ENCODE data around the gene ZNF746.
A peak's percentile ranks its signal among the peaks of the same experiment; 100 is the strongest.

Gene ZNF746

DNA sequence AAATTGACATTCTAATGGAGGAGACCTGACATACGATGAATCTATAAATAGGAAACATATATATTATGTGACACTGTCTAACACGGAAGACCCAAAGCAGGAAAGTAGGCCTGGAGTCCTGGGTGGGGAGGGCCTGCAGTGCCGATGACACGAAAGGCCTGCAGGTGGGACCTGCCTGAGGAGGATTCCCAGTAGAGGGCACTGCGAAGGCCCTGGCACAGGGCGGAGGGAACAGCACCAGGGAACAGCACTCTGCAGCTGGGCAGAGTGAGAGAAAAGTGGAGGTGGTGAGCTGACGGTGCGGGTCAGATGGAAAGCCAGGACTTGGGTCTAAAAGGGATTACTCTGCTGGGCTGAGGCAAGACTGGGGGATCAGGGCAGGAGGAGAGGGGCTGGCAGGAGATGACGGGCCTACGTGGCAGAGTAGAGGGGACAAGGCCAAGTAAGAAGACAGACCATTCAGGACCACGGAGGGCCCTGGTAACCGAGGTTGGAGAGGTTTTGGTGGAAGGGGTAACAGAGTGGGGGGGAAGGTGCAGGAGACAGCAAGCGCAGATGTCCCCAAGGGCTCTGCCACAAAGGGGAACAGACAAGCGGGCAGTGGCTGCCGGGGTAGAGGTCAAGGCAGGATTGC lies 8.1 kb downstream of the ZNF746 start:
- no peak for DNase-seq

DNA sequence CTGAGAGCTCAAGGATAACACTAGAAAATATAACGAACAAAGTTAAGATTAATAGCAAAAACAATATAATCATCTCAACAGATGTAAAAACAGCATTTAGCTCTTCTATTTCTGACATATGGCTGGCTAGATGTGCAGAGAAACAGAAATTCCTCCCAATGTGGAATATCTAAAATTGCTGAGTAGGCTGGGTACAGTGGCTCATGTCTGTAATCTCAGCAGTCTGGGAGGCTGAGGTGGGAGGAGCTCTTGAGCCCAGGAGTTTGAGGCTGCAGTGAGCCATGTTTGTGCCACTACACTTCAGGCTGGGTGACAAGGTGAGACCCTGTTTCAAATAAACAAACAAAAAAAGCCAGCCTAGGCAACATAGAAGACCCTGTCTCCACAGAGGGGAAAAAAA lies 18.0 kb downstream of the ZNF746 start:
- no peak for DNase-seq

DNA sequence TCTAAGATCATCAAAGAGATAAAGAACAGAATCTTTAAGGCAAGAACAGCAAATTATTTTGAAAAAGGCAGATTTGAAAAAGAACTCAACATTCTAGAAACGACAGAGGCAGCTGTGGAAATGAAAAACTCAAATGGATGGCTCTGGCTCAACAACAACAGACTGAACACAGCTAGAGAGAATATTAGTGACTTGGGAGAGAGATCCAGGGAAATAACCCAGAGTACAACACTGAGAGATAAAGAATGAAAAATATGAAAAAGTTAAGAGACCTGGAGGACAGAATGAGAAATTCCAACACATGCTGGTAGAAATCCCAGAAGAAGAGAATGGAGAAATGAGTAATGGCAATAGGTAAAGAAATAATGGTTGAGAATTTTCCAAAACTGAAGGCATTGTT lies 18.9 kb downstream of the ZNF746 start:
- no peak for DNase-seq

DNA sequence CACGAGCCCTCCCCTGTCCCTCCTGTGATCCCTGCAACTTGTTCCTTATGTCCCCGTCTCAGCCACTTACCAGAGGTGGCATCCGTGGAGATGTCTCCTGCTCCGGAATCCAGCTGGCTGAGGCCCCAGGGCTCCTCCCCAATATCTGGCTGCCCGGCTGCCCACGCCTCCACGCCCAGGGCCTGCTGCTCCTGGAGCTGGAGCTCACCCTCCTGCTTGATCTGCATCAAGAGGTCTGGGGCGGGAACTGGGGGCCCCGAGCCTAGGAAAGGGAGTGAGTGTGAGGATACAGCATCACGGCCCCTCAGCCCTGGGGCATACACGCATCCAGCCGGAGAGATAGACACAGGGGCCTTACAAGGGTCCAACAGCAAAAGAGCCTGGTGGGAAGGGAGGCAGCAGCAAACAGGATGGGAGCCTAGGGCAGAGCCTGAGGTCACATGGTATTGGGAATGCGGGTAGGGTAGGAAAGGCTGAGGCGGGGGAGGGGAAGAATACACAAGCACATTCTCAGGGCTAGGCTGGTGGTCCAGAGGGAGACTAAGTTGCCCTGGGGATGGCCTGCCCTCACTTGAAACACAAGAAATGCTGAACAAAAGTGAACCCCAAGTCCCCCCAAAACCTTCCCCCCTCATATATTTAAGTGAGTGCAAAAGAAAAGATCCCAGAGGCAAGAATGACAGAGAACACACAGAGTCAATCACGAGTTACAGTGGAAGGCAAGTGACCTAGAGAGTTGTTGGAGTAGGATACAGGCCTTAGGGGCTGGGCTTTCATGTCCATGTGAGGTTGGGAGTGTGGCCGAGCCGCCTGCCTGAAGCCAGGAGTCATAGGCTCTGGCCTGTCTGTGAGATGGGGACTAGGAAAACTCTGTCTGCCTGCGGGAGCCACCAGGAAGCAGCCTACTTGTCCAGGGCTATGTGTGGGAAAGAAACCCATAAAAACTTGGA lies 19.8 kb downstream of the ZNF746 start:
- DNase-seq, result no peak

DNA sequence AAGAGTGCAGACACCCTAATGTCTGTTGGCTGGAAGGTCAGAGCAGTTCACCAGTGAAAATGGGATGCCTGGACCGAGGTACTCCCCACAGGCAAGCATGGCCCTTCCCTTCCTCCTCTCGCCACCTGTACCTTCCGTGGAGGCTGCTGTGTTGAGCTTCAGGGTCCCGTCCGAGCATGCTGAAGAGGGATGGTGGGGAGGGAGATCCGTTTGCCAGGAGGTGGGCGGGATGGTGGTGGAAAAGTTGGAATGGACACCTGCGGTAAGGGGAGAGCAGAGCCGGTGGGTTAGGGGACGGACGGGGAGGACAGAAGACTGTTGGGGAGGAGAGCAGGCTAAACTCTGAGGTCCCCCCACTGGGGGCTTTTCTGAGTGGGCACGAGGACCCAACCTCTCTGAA lies 20.8 kb downstream of the ZNF746 start:
- DNase-seq, result no peak

DNA sequence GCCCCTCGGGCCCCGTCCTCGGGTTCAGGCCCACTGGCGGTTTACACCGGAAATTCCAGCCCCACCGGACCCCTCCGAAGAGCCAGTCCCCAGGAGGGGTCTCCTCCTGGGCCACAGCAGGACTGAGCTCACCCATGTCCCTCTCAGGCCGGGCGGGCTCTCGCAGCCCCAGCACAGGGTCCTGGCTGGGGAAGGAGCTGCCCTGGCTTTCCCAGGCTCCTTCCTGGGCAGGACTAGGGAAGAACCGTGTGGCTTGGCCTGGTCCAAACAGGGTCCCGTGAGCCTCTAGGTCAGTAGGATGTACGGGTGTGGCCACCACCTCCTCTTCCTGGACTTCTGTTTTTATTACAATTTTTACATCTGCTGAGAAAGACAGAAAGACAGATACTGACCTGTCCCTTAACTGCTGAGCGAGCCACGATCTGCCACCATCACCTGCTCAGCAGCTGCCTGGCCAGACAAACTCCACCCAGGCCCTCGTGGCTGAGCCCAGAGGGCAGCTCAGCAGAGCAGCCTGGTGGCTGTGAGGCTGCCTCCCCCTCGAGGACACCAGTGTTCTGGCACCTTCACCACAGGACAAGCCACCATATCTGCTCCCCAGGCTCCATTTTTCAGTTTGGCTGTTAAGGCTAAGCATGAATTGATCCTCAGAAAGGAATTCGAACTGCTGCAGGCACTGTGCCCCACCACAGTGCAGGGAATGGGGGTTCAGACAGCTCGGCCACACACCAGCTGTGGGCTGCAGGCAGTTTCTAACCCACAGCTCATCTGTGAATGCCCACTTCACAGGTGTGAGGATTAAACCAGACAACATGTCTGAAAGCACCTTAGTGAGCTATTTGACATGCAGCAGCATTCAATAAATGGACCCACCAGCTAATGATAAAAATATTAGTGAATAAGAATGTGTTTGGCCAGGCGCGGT lies 22.2 kb downstream of the ZNF746 start:
- DNase-seq, result no peak

DNA sequence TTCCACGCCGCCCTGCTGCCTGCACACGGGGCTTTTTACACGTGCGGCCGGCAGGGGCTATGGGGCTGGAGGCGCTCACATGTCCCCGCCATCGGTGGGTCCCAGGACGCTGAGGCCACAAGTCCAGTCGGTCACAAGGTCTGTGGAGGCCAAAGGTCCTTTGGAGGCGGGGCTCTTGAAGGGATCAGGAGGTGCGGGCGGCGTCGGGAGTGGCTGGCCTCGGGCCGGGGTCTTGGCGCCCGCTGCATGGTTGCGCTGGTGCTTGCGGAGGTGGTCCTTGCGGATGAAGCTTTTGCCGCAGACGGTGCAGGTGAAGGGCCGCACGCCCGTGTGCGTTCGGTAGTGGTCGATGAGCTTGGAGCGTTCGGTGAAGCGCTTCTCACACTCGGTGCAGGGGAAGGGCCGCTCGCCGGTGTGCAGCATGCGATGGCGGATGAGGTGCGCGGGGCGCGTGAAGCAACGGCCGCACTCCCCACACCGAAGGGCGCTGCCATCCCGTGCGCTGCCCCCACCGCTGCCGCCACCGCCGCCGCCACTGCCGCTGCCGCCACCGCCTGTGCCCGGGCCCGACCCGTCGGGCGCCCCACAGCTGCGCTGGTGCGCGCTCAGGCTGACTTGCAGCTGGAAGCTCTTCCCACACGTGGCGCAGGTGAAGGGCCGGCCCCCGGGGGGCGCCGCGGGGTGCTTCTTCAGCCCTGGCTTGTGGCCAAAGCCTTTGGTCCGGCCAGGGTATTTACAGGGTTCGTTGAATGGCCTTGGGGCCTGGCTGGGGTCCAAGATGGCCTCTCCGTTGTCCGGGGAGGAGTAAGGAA lies 23.1 kb downstream of the ZNF746 start:
- DNase-seq, result no peak

DNA sequence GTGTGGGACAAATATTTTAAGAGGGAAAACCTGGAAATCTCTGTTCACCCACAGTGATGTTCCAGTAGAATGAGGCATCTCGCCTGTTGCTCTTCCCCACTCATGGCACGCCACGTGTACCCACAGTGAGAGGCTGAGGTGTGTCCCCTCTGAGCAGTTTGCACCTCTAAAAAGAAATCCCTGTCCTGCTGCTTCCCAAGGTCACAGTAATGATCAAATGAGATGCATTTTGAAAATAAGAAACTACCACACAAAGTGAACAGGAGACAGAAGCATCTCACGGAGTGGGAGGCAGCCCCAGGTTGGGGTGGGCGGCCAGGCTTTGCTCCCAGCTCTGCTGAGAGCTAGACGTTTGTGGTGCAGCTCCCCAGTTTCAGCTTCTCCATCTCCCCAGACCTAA lies 24.4 kb downstream of the ZNF746 start:
- DNase-seq, result no peak

DNA sequence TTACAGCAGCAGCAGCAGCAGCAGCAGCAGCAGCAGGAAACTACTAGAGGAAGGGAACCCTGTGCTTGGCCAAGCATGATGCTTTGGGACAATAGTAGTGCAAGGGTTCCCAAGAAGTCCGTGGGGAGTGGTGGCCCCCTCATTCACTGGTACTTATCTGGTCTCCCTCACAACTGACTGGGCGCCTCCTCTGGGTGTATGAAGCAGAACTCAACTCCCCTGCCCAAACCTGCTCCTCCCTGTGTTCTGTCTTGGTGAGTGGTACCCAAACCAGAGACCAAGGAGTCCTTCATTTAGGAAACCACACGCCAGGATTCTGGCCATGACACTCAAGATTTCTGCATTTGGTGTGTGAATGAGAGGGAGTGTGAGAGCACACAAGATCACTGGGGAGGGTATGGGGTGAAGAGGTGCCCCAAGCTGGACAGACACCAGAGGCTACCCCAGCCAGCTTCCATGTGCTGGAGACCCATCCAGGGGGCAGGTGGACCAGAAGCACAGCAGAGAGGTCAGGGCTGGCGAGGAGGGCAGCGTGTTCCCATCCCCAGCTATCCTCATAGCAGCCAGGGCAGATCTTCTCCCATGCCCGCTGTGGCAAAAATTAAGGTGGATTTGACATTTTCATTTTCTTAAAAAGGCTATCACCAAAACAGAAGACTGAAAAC lies 26.2 kb downstream of the ZNF746 start:
- DNase-seq, result no peak

DNA sequence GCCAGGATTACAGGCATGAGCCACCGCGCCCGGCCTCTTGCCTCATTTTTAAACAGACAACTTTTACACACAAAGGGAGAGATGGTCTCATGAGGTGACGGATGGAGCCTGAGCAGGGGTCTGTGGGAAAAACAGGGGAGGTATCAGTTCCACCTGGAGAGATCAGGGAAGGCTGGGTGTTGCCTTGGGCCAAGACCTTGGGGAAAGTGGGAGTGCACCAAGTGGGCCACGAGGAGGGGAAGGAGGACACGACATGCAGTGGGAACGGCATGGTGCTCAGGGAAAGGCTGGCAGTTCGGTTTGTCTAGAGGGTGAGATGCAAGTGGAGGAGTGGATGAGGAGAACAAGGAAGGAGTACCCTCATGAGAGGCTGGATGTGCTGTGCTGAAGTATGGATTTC lies 27.8 kb downstream of the ZNF746 start:
- DNase-seq, result no peak

DNA sequence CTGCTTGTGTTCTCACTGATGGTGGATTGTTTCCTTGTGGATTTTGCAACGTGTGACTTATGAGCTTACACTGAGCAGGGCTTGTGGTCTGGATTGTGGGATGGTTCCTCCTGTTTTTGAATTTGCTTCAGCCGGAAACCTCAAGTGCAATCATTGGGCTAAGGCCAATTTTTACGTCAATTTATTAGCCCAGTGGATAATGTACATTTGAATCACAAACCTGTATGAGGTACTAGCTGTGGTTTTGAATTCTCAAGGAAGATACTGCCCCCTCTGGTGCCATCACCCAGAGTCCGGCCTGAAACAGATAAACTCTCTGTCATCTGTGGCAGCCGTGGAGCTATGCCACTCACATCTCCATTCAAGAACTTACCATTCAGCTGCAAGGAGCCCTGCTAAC lies 29.4 kb downstream of the ZNF746 start:
- DNase-seq, result no peak

DNA sequence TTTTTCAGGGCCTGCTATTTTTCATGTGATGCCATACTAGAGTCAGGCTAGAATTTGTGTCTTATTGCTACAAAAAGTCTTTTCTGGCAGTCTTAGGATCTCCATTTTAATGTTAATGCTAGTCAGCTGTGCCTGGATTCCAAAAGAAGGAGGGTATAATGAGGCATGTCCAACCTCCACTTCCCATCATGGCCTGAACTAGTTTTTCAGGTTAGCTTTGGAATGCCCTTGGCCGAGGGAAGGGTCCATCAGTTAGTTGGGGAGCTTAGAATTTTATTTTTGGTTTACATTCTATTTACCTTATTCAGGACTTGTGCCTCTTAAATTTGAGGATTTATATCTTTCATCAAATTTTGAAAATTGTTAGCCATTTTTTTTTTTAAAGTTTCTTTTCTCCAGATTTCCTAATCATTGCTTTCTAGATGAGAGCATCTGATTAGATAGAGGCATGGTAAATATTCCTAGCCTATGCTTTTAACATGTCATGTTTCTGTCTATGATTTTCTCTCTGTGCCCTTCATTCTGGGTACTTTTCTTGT lies 30.2 kb downstream of the ZNF746 start:
- no peak for DNase-seq

DNA sequence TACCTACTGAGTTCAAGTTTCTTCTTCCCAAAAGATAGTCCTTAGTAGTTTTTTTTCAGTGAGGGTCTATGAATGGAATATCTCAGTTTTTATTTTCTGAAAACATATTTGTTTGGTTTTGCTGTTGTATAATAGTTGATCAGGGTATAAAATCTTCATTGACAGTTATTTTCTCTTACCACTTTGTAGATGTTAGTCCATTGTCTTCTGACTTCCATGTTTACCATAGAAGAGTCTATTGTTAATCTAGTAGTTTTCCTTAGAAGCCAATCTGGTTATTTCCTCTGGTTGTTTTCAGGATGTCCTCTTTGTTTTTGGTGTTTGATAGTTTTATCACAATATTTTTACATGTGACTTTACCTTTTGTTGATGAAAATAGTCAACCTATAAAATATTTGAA lies 31.2 kb downstream of the ZNF746 start:
- DNase-seq, result no peak

DNA sequence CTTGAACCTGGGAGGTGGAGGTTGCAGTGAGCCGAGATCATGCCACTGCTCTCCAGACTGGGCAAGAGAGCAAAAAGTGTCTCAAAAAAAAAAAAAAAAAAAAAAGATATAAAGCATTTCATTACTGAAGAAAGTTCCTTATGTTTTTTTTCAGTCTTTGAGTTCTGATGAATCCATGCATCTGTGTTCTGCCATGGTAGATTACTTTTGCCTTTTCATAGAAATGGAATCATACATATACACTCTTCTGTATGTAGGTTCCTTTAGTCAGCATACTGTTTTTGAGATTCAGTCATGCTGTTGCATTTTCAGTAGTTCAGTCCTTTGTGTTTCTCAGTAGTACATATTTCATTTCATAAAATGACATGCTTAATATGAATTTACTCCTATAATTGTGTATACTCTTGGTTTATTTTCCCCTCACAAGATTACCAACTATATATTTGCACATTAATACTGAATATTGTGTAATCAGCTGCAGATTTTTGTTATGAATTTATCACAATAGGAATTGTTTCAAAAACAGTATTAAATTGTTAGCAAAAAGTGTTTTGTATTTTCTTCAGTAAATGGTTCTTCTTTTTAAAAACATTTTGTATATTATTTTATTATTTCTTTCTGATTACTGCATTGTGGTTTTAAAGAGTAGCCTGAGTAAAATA lies 34.0 kb downstream of the ZNF746 start:
- DNase-seq, result no peak

DNA sequence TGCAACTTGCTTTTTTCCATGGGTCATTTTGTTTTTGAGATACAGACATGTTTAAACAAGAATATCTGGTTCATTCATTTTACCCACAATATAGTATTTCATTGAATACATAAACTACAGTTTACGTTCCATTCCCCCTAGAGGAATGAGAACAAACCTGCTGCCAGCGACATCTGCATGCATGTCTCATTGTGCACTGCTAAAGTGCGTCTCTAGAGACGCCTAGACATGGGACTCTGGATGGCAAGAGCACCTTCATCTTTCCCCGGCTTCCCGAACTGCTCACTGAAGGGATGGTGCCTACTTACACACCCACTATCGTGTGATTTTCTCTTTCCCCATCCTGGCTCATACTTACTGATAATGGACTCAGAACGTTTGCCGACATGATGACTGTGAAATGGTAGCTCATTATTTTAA lies 35.5 kb downstream of the ZNF746 start:
- DNase-seq, result no peak

DNA sequence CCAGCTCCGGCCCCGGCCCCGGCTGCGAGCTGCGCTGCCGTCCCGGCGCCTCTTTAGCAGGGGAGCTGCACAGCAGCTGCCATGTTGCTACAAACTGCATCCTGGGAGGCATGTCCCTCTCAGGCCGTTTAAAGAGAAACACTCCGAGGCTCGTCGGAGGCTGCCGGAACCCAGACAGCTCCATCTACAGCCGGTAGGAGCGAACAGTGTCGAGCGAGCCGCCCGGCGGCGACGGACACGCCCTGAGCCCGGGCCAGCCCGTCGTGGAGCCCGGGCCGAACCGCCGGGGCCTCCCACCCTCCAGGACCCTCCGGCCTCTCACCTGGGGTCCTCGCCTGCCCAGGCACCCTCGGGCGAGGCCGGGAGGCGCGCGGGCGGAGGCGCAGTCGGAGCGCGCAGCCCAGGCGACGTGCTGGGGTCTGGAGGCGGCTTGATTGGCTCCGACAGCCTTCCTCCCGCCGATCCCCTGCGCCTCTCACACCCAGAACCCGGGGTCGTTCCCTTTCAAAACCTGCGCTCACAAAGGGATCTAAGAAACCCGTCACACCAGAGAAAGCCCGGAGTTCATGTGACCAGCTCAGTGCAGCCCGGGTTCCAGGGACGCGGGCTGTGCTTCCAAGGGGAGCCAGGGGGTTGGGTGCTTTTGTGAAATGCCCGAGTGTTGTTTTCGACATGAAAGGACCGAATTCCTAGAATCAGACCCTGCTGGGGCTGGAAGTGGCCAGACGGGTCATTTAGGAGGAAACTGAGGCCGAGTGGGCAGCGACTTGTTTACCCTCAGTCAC lies 36.9 kb downstream of the ZNF746 start, which contains the start of gene ZNF777:
Gene ZNF777, minus strand, starts transcription at position 570 of the 785 bp plus-strand sequence. CDS start 5,040 bp downstream, outside the sequence.
- DNase-seq, result peak; percentile 44

DNA sequence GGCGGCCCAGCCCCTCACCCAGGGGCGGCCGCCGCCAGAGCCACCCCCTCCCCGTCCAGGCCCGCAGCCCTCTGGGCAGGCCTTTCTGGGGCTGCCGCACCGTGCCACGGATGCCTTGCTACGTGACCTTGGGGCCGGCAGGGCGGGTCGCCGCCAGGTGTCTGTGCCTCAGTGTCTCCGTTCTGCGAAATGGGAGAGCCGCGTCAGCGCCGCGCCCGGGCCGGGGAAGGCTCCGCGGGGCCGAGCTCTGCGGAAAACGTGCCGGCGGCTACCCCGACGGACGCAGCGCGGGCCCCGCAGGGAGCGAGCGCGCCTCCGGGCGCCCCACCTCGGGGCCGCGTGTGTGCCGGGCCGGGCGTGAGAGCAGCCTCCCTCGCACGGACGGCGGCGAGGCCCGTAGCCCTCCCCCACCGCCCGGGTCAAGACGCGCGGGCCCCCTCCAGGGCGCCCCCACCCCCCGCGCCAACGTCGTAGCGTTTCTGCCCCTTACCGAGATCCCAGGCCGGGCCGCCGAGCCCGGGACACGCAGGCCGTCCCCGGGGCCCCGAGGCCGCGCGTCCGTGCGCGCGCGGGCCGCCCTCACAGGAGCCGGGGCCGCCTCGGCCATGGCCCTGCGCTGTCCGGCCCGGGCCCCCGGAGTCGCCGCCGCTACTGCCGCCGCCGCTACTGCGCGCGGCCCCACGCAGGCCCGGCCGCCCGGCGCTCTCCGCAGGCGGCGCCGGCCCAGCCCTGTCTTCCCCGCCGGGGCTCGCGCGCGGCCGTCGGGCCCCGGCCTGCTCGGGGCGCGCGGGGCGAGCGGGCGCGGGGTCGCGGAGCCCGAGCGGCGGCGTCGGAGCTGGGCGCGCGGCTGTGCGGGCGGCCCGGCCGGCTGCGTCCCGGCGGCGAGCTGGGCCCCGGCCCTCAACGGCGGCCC lies 37.8 kb downstream of the ZNF746 start:
- DNase-seq, result no peak

DNA sequence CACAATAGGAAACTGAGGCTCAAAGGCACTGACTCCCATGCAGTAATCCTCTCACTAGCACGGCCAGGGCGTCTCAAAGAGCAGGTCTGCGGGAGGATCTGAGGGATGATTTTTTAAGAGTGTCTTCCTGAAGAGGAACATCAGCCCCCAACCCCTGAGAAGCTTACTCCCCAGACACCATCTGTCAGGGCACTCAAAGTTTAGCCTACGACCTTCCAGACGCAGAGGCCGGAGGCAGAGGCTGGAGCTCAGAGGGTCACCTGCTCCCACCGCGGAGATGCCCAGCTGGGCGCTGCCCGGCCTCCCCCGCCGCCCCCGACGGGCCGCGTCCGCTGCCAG lies 38.4 kb downstream of the ZNF746 start:
- DNase-seq, result no peak

DNA sequence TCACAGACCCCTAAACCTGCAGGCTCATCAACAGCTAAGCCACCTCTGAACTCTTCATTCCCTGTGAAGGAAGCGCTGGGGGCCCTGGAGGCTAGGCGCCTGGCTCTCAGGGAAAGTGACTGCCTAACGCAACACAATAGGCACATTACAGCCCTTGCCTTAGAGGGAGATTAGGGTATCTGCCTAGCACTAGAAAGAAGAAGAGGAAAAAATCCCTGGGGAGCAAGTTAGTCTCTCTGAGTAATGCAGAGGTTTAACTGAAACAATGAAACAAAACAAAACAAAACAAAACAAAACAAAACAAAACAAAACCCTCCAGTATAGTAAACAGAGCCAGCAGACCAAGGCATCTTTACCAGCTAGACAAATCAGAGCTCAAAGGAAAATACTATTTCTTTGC lies 39.4 kb downstream of the ZNF746 start:
- DNase-seq, result no peak

All from GOT3 (cell line).